ENCODE results near the gene CNPY1. TPM values are rescaled to one million over a fixed set of nuclear protein-coding genes. Genes with fewer than 3 reads are reported as not detected.

CNPY1 gene
- polyA plus RNA-seq, 4 donors, result not detected

DNA sequence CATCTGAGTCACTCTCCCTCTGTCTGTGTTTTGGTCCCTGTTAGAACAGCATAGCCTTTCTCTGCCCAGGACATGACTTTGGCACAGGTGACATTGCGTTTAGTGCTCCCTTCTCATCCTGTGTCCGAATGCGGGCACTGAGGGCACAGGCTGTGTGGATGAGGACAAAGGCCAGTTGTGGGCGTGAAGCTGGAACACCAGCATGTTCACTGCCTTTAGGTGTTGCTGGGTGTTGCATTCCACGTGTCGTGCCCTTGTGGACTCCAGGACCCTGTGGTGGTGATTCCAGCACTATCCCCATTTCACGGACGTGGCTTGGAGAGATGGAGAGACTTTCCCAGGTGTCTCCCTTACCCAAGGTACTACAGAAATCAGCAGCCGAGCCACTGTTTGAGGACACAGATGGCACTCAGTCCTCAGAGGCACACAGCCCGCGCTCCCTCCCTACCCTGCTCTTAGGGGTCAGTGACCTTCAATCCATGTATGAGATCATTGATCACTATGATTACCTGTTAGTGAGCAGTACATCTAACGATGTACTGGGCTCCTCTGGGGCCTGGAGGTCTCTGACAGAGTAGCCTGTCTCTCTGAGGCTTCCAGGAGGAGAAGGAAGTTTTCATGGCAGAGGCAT lies 917 bp upstream of the CNPY1 start:
- Histone ChIP-seq H3K36me3 (ENCODE audit: control insufficient read depth in 3 of 3, insufficient read depth in 2 of 3, low read depth in 1 of 3, low read length in 3 of 3) (no peaks in the 10 kb centered on the region), H3K4me3 (ENCODE audit: low read depth in 1 of 3, low read length in 3 of 3) (no peak overlapping the region), H3K27me3 (ENCODE audit: control insufficient read depth in 3 of 3, insufficient read depth in 3 of 3, low read length in 3 of 3) (peaks cover 0 to 2% (median 0%) of the 10 kb centered on the region in 3 donors), H3K4me1 (ENCODE audit: control insufficient read depth in 3 of 3, insufficient read depth in 2 of 3, low read depth in 1 of 3, low read length in 2 of 3) (no peaks in the 10 kb centered on the region), H3K27ac (ENCODE audit: low read depth in 1 of 3, low read length in 2 of 3) (no peak overlapping the region), H3K9me3 (ENCODE audit: control insufficient read depth in 2 of 2, insufficient read depth in 1 of 2, low read depth in 1 of 2, low read length in 1 of 2) (peaks cover 0 to 2% of the 10 kb centered on the region in 2 donors)
- FAIRE-seq (no peak), DNase-seq (peak in 1 of 2 donors; percentile 14)
- WGBS, 3 donors, result 42 to 73% (median 51%) methylated on average over 12 of the region's 12 CpGs

DNA sequence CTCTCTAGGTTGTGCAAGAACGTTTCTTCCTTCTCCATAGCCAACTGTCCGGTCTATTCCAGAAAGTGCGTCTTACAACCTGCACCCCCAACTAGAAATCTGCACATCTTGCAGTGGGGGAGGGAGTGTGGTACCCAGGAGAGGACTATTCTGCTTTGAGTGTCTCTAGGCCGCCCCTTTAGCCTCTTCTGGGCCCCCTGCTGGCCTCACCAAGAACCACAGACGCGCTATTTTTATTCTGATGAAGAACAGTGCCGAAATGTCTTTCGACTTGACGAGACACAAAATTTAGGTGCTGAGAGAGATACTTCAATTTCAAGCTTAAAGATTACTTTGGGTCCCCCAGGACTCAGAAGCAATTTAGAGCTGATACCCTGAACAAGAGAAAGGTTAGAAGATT lies 1.0 kb downstream of the CNPY1 start:
- Histone ChIP-seq H3K4me3 (ENCODE audit: low read depth in 1 of 3, low read length in 3 of 3) (no peak overlapping the region), H3K36me3 (ENCODE audit: control insufficient read depth in 3 of 3, insufficient read depth in 2 of 3, low read depth in 1 of 3, low read length in 3 of 3) (no peaks in the 10 kb centered on the region), H3K9me3 (ENCODE audit: control insufficient read depth in 2 of 2, insufficient read depth in 1 of 2, low read depth in 1 of 2, low read length in 1 of 2) (no peaks in the 10 kb centered on the region), H3K4me1 (ENCODE audit: control insufficient read depth in 3 of 3, insufficient read depth in 2 of 3, low read depth in 1 of 3, low read length in 2 of 3) (no peaks in the 10 kb centered on the region), H3K27ac (ENCODE audit: low read depth in 1 of 3, low read length in 2 of 3) (no peak overlapping the region), H3K27me3 (ENCODE audit: control insufficient read depth in 3 of 3, insufficient read depth in 3 of 3, low read length in 3 of 3) (peaks cover 0 to 6% (median 3%) of the 10 kb centered on the region in 3 donors)
- FAIRE-seq (no peak), DNase-seq (no peak)
- WGBS, 3 donors, result 75 to 81% (median 79%) methylated on average over 9 of the region's 9 CpGs

DNA sequence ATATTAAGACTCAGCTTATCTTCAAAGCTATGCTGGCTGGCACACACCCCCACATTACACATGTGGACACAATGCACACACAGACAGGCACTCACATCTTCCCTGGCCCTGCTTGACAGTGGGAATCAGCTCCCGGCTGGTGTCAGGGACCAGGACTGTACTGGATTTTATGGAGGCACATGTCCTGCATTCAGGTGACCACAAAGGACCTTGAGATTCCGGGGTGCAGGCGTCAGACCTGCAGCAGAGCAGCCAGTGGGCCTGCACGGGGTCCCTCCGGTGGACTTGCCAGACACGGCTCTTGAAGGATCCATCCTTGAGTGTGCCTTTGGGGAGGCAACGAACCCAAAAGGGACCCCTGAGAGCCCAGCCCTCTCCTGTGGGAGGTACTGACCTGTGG lies 1.9 kb downstream of the CNPY1 start:
- DNase-seq (no peak), FAIRE-seq (no peak)
- no peaks in the 10 kb centered on the region for H3K9me3 ChIP-seq (ENCODE audit: control insufficient read depth in 2 of 2, insufficient read depth in 1 of 2, low read depth in 1 of 2, low read length in 1 of 2)
- H3K4me3 ChIP-seq (ENCODE audit: low read depth in 1 of 3, low read length in 3 of 3), result no peak overlapping the region
- no peak overlapping the region for H3K27ac ChIP-seq (ENCODE audit: low read depth in 1 of 3, low read length in 2 of 3)
- H3K4me1 ChIP-seq (ENCODE audit: control insufficient read depth in 3 of 3, insufficient read depth in 2 of 3, low read depth in 1 of 3, low read length in 2 of 3), result no peaks in the 10 kb centered on the region
- 69 to 77% (median 72%) methylated on average over 7 of the region's 7 CpGs for WGBS, 3 donors
- H3K27me3 ChIP-seq (ENCODE audit: control insufficient read depth in 3 of 3, insufficient read depth in 3 of 3, low read length in 3 of 3), result peaks cover 0 to 11% (median 3%) of the 10 kb centered on the region in 3 donors
- H3K36me3 ChIP-seq (ENCODE audit: control insufficient read depth in 3 of 3, insufficient read depth in 2 of 3, low read depth in 1 of 3, low read length in 3 of 3), result no peaks in the 10 kb centered on the region

DNA sequence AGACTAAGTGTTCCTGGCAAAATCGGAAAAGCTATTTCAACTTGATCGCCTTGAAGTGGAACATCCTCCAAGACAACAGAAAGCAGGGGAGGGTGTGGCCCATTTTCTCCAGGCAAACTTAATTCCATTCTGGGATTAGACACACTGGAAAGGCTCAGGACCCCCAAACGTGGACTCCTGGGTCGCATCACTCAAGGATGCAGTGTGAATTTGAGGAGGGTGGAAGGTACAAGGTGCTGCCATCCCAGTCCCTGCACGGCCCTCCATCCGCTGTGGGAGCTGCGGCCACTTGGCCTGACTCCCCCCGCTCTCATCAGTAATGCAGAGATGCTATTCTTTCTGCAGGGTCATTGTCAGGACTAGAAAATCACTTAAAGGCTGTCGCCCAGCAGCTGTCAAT lies 2.4 kb downstream of the CNPY1 start:
- Histone ChIP-seq H3K27ac (ENCODE audit: low read depth in 1 of 3, low read length in 2 of 3) (no peak overlapping the region), H3K27me3 (ENCODE audit: control insufficient read depth in 3 of 3, insufficient read depth in 3 of 3, low read length in 3 of 3) (peaks cover 0 to 14% (median 5%) of the 10 kb centered on the region in 3 donors), H3K9me3 (ENCODE audit: control insufficient read depth in 2 of 2, insufficient read depth in 1 of 2, low read depth in 1 of 2, low read length in 1 of 2) (no peaks in the 10 kb centered on the region), H3K4me1 (ENCODE audit: control insufficient read depth in 3 of 3, insufficient read depth in 2 of 3, low read depth in 1 of 3, low read length in 2 of 3) (no peaks in the 10 kb centered on the region), H3K4me3 (ENCODE audit: low read depth in 1 of 3, low read length in 3 of 3) (no peak overlapping the region), H3K36me3 (ENCODE audit: control insufficient read depth in 3 of 3, insufficient read depth in 2 of 3, low read depth in 1 of 3, low read length in 3 of 3) (no peaks in the 10 kb centered on the region)
- FAIRE-seq (no peak), DNase-seq (no peak)
- 83 to 90% (median 83%) methylated on average over 9 of the region's 9 CpGs for WGBS, 3 donors

DNA sequence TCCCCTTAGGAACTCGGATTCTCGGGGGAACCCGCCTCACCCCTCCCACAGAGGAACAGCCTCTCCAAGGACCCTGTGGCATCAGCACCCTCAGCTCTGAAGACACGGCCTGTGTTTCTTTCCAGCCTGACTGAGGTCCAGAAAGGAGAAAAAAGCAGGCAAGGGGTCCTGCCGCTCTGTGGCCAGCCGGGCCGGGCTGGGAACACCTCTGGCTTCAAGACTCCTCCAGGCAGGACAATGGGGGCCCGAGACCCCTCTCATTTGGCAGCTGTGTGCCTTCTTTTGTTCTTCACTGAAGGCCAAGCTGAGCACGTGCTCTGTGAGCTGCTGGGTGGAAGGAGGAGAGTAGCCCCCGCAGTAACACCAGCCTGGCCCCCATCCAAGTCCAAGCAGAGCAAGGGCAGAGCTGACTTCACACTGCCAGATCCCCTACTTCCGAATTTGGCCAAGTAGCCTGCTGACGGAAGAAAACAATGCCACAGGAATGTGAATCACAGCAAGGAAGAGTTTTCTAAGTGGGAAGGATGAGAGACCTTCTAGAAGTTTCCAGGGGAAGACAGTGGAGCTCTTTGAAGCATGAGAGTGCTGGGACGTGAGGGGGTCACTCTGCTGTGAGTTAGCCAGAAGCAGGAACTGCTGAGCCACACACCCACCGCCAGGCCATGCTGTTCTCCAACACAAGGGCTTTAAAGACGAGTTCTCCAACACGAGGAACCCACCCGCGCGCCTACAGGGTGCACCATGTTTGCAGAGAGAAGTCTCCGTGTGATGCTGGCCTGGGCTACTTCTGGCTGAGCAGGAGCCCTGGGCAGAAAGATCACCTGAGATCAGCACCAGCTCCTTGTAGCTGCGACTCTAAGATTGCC lies 3.1 kb downstream of the CNPY1 start:
- DNase-seq, result no peak
- 76 to 82% (median 81%) methylated on average over 21 of the region's 21 CpGs for WGBS, 3 donors
- H3K4me1 ChIP-seq (ENCODE audit: control insufficient read depth in 3 of 3, insufficient read depth in 2 of 3, low read depth in 1 of 3, low read length in 2 of 3), result no peaks in the 10 kb centered on the region
- no peak overlapping the region for H3K4me3 ChIP-seq (ENCODE audit: low read depth in 1 of 3, low read length in 3 of 3)
- H3K9me3 ChIP-seq (ENCODE audit: control insufficient read depth in 2 of 2, insufficient read depth in 1 of 2, low read depth in 1 of 2, low read length in 1 of 2), result no peaks in the 10 kb centered on the region
- no peak for FAIRE-seq
- H3K27ac ChIP-seq (ENCODE audit: low read depth in 1 of 3, low read length in 2 of 3), result no peak overlapping the region
- peaks cover 0 to 16% (median 5%) of the 10 kb centered on the region in 3 donors for H3K27me3 ChIP-seq (ENCODE audit: control insufficient read depth in 3 of 3, insufficient read depth in 3 of 3, low read length in 3 of 3)
- H3K36me3 ChIP-seq (ENCODE audit: control insufficient read depth in 3 of 3, insufficient read depth in 2 of 3, low read depth in 1 of 3, low read length in 3 of 3), result no peaks in the 10 kb centered on the region

DNA sequence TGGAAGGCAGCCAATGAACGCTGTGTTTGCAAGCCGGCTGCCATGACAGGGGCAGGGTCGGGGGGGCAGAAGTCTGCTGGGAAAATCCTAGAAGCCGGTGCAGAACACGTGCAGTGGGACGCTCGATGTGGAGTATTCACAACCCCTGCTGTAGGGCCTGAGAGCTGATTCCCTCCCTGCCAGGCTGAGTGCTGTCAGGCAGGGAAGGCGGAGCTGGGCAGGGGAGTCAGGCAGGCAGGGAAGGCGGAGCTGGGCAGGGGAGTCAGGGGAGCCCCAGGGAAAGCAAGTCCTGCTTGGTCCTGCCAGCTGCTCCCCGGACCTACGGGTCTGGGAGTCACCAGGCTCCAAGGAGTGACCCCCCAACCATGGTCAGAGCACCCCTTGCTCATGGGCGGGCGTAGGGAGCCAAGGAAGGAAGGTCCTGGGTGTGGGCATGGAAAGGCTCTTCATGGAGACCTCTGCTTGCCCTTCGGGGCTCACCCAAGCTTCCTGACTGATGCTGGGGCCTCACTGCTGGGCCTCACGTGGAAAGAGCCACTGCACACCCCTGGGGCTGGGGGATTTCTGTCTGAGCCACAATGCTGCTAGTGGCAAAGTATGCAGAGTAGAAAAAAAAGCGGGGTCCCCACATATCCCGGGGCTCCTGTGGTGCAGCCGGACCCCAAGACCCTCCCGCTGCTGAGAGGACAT lies 4.2 kb downstream of the CNPY1 start:
- DNase-seq (no peak), FAIRE-seq (no peak)
- Histone ChIP-seq H3K4me1 (ENCODE audit: control insufficient read depth in 3 of 3, insufficient read depth in 2 of 3, low read depth in 1 of 3, low read length in 2 of 3) (no peaks in the 10 kb centered on the region), H3K27ac (ENCODE audit: low read depth in 1 of 3, low read length in 2 of 3) (no peak overlapping the region), H3K9me3 (ENCODE audit: control insufficient read depth in 2 of 2, insufficient read depth in 1 of 2, low read depth in 1 of 2, low read length in 1 of 2) (no peaks in the 10 kb centered on the region), H3K27me3 (ENCODE audit: control insufficient read depth in 3 of 3, insufficient read depth in 3 of 3, low read length in 3 of 3) (peaks cover 0 to 19% (median 5%) of the 10 kb centered on the region in 3 donors), H3K36me3 (ENCODE audit: control insufficient read depth in 3 of 3, insufficient read depth in 2 of 3, low read depth in 1 of 3, low read length in 3 of 3) (no peaks in the 10 kb centered on the region), H3K4me3 (ENCODE audit: low read depth in 1 of 3, low read length in 3 of 3) (no peak overlapping the region)
- WGBS, 3 donors, result 60 to 73% (median 66%) methylated on average over 17 to 19 of the region's 19 CpGs

DNA sequence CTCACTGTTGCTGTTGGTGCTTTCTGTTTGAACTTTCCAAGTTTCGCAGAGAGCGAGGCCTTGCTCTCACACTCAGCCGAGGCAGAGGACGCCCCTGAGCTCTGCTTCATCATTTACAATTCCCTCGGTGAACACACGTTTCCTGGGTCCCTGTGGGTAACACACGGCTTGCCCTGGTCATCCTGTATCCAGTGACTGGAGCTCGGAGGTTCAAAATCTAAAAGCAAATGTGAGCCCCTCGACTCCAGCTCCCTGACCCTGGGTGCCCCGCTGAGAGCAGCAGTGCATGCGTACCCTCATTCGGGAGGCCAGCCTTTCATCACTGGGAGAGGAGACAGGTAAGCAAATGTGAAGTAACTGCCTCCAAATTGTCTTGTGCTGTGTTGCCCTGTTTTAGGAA lies 5.8 kb downstream of the CNPY1 start:
- Histone ChIP-seq H3K36me3 (ENCODE audit: control insufficient read depth in 3 of 3, insufficient read depth in 2 of 3, low read depth in 1 of 3, low read length in 3 of 3) (no peaks in the 10 kb centered on the region), H3K27me3 (ENCODE audit: control insufficient read depth in 3 of 3, insufficient read depth in 3 of 3, low read length in 3 of 3) (peaks cover 0 to 32% (median 14%) of the 10 kb centered on the region in 3 donors), H3K4me3 (ENCODE audit: low read depth in 1 of 3, low read length in 3 of 3) (no peak overlapping the region), H3K4me1 (ENCODE audit: control insufficient read depth in 3 of 3, insufficient read depth in 2 of 3, low read depth in 1 of 3, low read length in 2 of 3) (no peaks in the 10 kb centered on the region), H3K27ac (ENCODE audit: low read depth in 1 of 3, low read length in 2 of 3) (no peak overlapping the region), H3K9me3 (ENCODE audit: control insufficient read depth in 2 of 2, insufficient read depth in 1 of 2, low read depth in 1 of 2, low read length in 1 of 2) (no peaks in the 10 kb centered on the region)
- FAIRE-seq (no peak), DNase-seq (no peak)
- 72 to 79% (median 72%) methylated on average over 12 of the region's 12 CpGs for WGBS, 3 donors

DNA sequence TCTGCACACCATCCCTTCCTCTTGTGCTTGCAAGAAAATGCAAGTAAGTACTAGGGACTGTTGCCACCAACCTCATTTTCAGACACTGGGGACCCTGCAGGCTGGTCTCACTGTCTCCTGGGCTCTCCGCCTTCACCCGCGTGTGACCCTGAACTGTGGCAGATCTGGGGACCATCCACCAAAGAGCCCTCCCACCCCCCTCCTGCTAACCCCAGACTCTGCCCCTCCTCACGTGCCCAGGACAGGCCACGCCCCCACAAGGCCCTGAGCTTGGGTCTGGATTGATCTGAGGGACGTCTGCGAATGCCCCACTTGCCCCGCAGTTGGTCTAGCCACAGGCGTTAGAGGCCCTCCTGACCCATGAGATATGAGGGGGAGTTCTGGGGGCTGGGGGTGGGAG lies 8.1 kb downstream of the CNPY1 start:
- no peak for FAIRE-seq
- Histone ChIP-seq H3K27me3 (ENCODE audit: control insufficient read depth in 3 of 3, insufficient read depth in 3 of 3, low read length in 3 of 3) (peaks cover 0 to 54% (median 29%) of the 10 kb centered on the region in 3 donors), H3K36me3 (ENCODE audit: control insufficient read depth in 3 of 3, insufficient read depth in 2 of 3, low read depth in 1 of 3, low read length in 3 of 3) (no peaks in the 10 kb centered on the region), H3K27ac (ENCODE audit: low read depth in 1 of 3, low read length in 2 of 3) (no peak overlapping the region), H3K4me3 (ENCODE audit: low read depth in 1 of 3, low read length in 3 of 3) (no peak overlapping the region), H3K9me3 (ENCODE audit: control insufficient read depth in 2 of 2, insufficient read depth in 1 of 2, low read depth in 1 of 2, low read length in 1 of 2) (no peaks in the 10 kb centered on the region), H3K4me1 (ENCODE audit: control insufficient read depth in 3 of 3, insufficient read depth in 2 of 3, low read depth in 1 of 3, low read length in 2 of 3) (peaks cover 0 to 3% (median 0%) of the 10 kb centered on the region in 3 donors)
- no peak for DNase-seq
- 43 to 61% (median 52%) methylated on average over 9 of the region's 9 CpGs for WGBS, 3 donors
